A549 (cell line): ENCODE measurements around the gene IFNA4. TPM values are rescaled to one million over a fixed set of nuclear protein-coding genes. Genes with fewer than 3 reads are reported as not detected.
"Not testable (repeated sequence)": the region's sequence is repeated elsewhere in the genome, so short reads cannot be mapped to it uniquely, and the experiment has no call there.

ENCODE experiments used
- ATAC-seq, 2 experiments: fragments of 200-7000 bp in 1 of 2; fragments of >200 bp in 1 of 2; cut with Nextera tagmentation in 1 of 2; cut with Tn5 transposase in 1 of 2; 3 replicates each; pipeline versions ENCODE4 v1.8.0 to v1.9.1; 2018 to 2020; ENCODE audit warnings: mild to moderate bottlenecking in 1 of 2, moderate library complexity in 1 of 2
- CTCF ChIA-PET: fragments of 300-600 bp; sonication (Branson Sonifier 250); formaldehyde crosslinking; extraction: SDS; loops from one replicate; lab custom pipeline; 2021; ENCODE audit warnings: antibody characterized with exemption, inconsistent platforms; lab: Yijun Ruan, JAX
- POLR2A ChIA-PET: fragments of 350-600 bp; formaldehyde crosslinking; extraction: SDS; loops from one replicate; lab custom pipeline; 2021; ENCODE audit warnings: antibody characterized with exemption, inconsistent platforms; lab: Yijun Ruan, JAX
- DNase-seq, 2 experiments: peaks; one replicate each; pipeline versions ENCODE4 v3.0.0 to v3.0.0-alpha.2; 2011 to 2016; ENCODE audit warnings: low read depth in 1 of 2, low spot score in 1 of 2
- FAIRE-seq: peaks from 2 replicates; lab custom pipeline; 2011; peaks lifted over from hg19 to GRCh38; lab: Jason Lieb, UNC
- H3K27ac ChIP-seq, 2 experiments: fragments of >200 bp; sonication (Bioruptor Twin); formaldehyde crosslinking; 3 replicates each; pipeline ENCODE4 v1.5.1; 2016 to 2017
- H3K4me1 ChIP-seq: fragments of >200 bp; sonication (Bioruptor Twin); formaldehyde crosslinking; 3 replicates; pipeline ENCODE4 v1.6.1; 2016
- H3K4me2 ChIP-seq: fragments of >200 bp; sonication (Bioruptor Twin); formaldehyde crosslinking; 3 replicates; pipeline ENCODE4 v1.6.1; 2016
- H3K4me3 ChIP-seq: fragments of >200 bp; sonication (Bioruptor Twin); formaldehyde crosslinking; 3 replicates; pipeline ENCODE4 v1.5.1; 2016
- H3K9me3 ChIP-seq: fragments of >200 bp; sonication (Bioruptor Twin); formaldehyde crosslinking; 3 replicates; pipeline ENCODE4 v1.6.1; 2016
- BHLHE40 ChIP-seq: IDR thresholded peaks from 2 replicates; pipeline ENCODE4 v1.6.1; 2012; ENCODE audit warnings: low read depth, low read length, inconsistent platforms
- CHD2 ChIP-seq: fragments of 150-350 bp; IDR thresholded peaks from 2 replicates; pipeline ENCODE4 v1.6.1; 2014; ENCODE audit warnings: low read length; ENCODE audit not compliant: partially characterized antibody
- CTCF ChIP-seq: fragments of >200 bp; sonication (Bioruptor Twin); formaldehyde crosslinking; IDR thresholded peaks from 3 replicates; pipeline ENCODE4 v1.5.1; 2016
- EHF ChIP-seq: fragments of 250-450 bp; sonication (Bioruptor Pico); IDR thresholded peaks from 2 replicates; pipeline ENCODE4 v1.5.0; 2020; ENCODE audit warnings: mild to moderate bottlenecking
- ELK1 ChIP-seq: fragments of 150-350 bp; IDR thresholded peaks from 2 replicates; pipeline ENCODE4 v1.6.1; 2014; ENCODE audit warnings: low read depth, mild to moderate bottlenecking, low read length
- FOSB ChIP-seq: fragments of 250-450 bp; sonication (Bioruptor Pico); IDR thresholded peaks from 2 replicates; pipeline ENCODE4 v1.5.0; 2020; ENCODE audit warnings: mild to moderate bottlenecking, moderate library complexity
- FOSL2 ChIP-seq, 2 experiments: fragments of 450-650 bp in 1 of 2; fragments of >200 bp in 1 of 2; sonication (Bioruptor Twin) in 1 of 2; formaldehyde crosslinking; IDR thresholded peaks; 2 replicates each; pipeline versions ENCODE4 v1.5.0 to v1.6.1; 2016 to 2020; ENCODE audit warnings: mild to moderate bottlenecking in 1 of 2, moderate library complexity in 1 of 2
- HES2 ChIP-seq: fragments of >200 bp; sonication (Bioruptor Twin); formaldehyde crosslinking; IDR thresholded peaks from 2 replicates; pipeline ENCODE4 v1.6.1; 2016
- HEYL ChIP-seq: fragments of 250-450 bp; sonication (Bioruptor Pico); IDR thresholded peaks from 2 replicates; pipeline ENCODE4 v1.8.0; 2021; ENCODE audit warnings: mild to moderate bottlenecking, moderate library complexity
- KDM5A ChIP-seq: fragments of 200-600 bp; sonication (generic); IDR thresholded peaks from 2 replicates; pipeline ENCODE4 v1.6.1; 2016; ENCODE audit warnings: antibody characterized with exemption, mild to moderate bottlenecking
- MAX ChIP-seq: IDR thresholded peaks from 2 replicates; pipeline ENCODE4 v1.6.1; 2012
- NFE2L2 ChIP-seq: fragments of 150-350 bp; conservative IDR thresholded peaks from 2 replicates; pipeline ENCODE4 v1.6.1; 2014; ENCODE audit warnings: low read length
- PHF8 ChIP-seq: fragments of 200-600 bp; sonication (generic); IDR thresholded peaks from 2 replicates; pipeline ENCODE4 v1.6.1; 2016; ENCODE audit warnings: low read depth, mild to moderate bottlenecking, antibody characterized with exemption, moderate library complexity, borderline replicate concordance
- POLR2AphosphoS2 ChIP-seq: conservative IDR thresholded peaks from 2 replicates; pipeline ENCODE4 v1.6.1; 2012; ENCODE audit warnings: low read length, improper control_type of control experiment, inconsistent platforms
- RAD21 ChIP-seq, 2 experiments: fragments of >200 bp in 1 of 2; sonication (Bioruptor Twin) in 1 of 2; formaldehyde crosslinking in 1 of 2; IDR thresholded peaks in 1 of 2; conservative IDR thresholded peaks in 1 of 2; 2 replicates in 1 of 2; 3 replicates in 1 of 2; pipeline ENCODE4 v1.6.1; 2012 to 2018; ENCODE audit warnings: inconsistent platforms in 1 of 2
- SMC3 ChIP-seq: fragments of >200 bp; sonication (Bioruptor Twin); formaldehyde crosslinking; IDR thresholded peaks from 3 replicates; pipeline ENCODE4 v1.6.1; 2018; ENCODE audit warnings: inconsistent platforms
- SREBF2 ChIP-seq: fragments of 450-650 bp; IDR thresholded peaks from 2 replicates; pipeline ENCODE4 v1.6.1; 2014; ENCODE audit warnings: mild to moderate bottlenecking, moderate library complexity
- WGBS: methylation state at CpG from one replicate; pipeline ENCODE4 v1.1.6; 2017; ENCODE audit errors: missing lambda C conversion rate; 5-methylcytosine and 5-hydroxymethylcytosine counted together
- polyA plus RNA-seq, 4 experiments: library from polyadenylated mRNA; depleted of rRNA in 3 of 4; stranded (reverse); fragments of >200 nt; fragmentation: RNase III in 1 of 4; extraction: RNeasy Plus Mini Kit Qiagen cat#74134 plus additional on column Dnase treatment in 1 of 4; gene quantifications; 2 replicates in 3 of 4; 3 replicates in 1 of 4; pipeline ENCODE4 v1.2.3, GENCODE V29; 2011 to 2017

IFNA4 gene
- polyA plus RNA-seq, 2 of the 4 experiments (the other 2 are of a cell fraction), result not detected

- no peaks in the 10 kb centered on the region for H3K4me1 ChIP-seq
- no peak for ATAC-seq
- peaks cover 6% of the 10 kb centered on the region; the same call in 1 of the 3 replicates for H3K9me3 ChIP-seq
- no peak for DNase-seq
- CTCF ChIA-PET, result interaction anchor here (0.6 kb wide), 1 partner anchor 1228 kb away, joined by 3 read pairs; no protein-coding TSS in a partner anchor
- no peak for FAIRE-seq
- TF ChIP-seq MAX (no peak), FOSL2 (IDR thresholded peaks at IDR 0.05) (no peak), FOSL2 (CRISPR knock-in tag; IDR thresholded peaks at IDR 0.05) (no peak), FOSB (CRISPR knock-in tag) (no peak), HEYL (CRISPR knock-in tag) (no peak), SREBF2 (no peak), ELK1 (no peak), EHF (CRISPR knock-in tag) (no peak), KDM5A (no peak), CHD2 (no peak), HES2 (no peak), NFE2L2 (no peak), POLR2AphosphoS2 (no peak), CTCF (no peak), PHF8 (no peak), BHLHE40 (no peak)
- no peak overlapping the region for H3K4me2 ChIP-seq
- POLR2A ChIA-PET, result no interaction called here
- no peak overlapping the region for H3K4me3 ChIP-seq
- H3K27ac ChIP-seq, result no peak overlapping the region
Measured at GRCh38 chr9:21205204-21205603, 17.8 kb upstream of the IFNA4 start.

GRCh38 chr9:21202105-21202504 is 14.7 kb upstream of the IFNA4 start, which contains the start of gene IFNA7:
TSS of gene IFNA7 (minus strand) at chr9:21202205. CDS start at chr9:21202165, 40 bp downstream.
- FAIRE-seq, H3K4me3 ChIP-seq, POLR2A ChIA-PET, DNase-seq, H3K4me1 ChIP-seq, H3K27ac ChIP-seq, H3K4me2 ChIP-seq, ATAC-seq, H3K9me3 ChIP-seq: not testable (repeated sequence)
- CTCF ChIA-PET, result interaction anchor here (1.0 kb wide), 1 partner anchor 33 kb away, joined by 3 read pairs; no protein-coding TSS in a partner anchor
- WGBS, result 14% methylated on average over 4 of the region's 4 CpGs

GRCh38 chr9:21194867-21195776 is 7.7 kb upstream of the IFNA4 start:
- not testable (repeated sequence) for H3K27ac ChIP-seq, H3K4me3 ChIP-seq, H3K4me1 ChIP-seq, H3K9me3 ChIP-seq
- peak in 1 of 2 experiments; percentile 29 for DNase-seq
- 4% methylated on average over 6 of the region's 6 CpGs for WGBS
- TF ChIP-seq SMC3, result peak; percentile 36; the same call in 2 of the 3 replicates
- TF ChIP-seq RAD21 (conservative IDR thresholded peaks at IDR 0.05 in 1 of 2, IDR thresholded peaks at IDR 0.05 in 1 of 2), result peak; percentile 60
- TF ChIP-seq CTCF, result peak; percentile 62
- CTCF ChIA-PET, result interaction anchor here (0.7 to 2.1 kb wide), 25 partner anchors 9 to 593 kb away, joined by 3 to 9 read pairs (median 4); no protein-coding TSS in a partner anchor
- POLR2A ChIA-PET, result interaction anchor here (0.6 kb wide), 1 partner anchor 1971 kb away, joined by 3 read pairs; no protein-coding TSS in a partner anchor
- H3K4me2 ChIP-seq, result peak overlapping the region; percentile 59
- ATAC-seq, result peak; percentile 90 to 97
- FAIRE-seq, result peak; percentile 23
